ENCODE data around the gene TEX9.

- TF ChIP-seq CTCF (IDR thresholded peaks at IDR 0.05) = no peak
- no peak for TF ChIP-seq POLR2A (IDR thresholded peaks at IDR 0.05)
Measured at GRCh38 chr15:56351353-56351752, 13.9 kb upstream of the TEX9 start.
